Measurements from ENCODE around the gene CNDP2.

DNA sequence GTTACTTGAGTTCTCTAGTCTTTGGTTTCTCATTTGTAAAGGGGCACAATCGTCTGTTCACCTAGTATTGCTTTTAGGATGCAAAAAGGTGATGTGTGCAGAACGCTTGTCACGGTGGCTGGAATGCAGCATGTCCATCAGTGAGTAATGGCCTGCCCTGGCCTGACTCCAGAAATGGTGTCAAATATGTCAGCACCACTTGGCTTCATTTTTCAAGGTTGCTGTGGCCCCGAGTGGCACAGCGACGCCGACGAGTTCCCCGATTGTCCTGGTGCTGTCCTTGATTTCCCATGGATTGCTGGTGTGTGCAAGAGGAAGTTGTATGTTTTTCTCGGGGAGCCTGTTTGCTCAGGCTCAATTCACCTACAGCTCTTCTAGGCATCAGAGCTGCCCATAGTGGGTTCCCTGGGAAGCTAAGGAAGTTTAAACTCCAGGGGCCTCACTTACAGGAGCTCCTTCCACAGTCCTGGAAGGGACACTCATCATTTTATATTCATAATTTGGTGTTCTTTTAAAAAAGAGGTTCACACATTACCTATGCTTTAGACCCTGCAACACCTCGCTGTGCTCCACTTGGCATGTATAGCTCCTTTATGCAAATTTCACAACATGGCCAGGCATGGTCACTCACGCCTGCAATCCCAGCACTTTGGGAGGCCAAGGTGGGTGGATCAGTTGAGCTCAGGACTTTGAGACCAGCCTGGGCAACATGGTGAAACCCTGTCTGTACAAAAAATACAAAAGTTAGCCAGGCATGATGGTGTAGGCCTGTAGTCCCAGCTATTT lies 75.9 kb downstream of the CNDP2 start:
- TF ChIP-seq, protein P1, sequence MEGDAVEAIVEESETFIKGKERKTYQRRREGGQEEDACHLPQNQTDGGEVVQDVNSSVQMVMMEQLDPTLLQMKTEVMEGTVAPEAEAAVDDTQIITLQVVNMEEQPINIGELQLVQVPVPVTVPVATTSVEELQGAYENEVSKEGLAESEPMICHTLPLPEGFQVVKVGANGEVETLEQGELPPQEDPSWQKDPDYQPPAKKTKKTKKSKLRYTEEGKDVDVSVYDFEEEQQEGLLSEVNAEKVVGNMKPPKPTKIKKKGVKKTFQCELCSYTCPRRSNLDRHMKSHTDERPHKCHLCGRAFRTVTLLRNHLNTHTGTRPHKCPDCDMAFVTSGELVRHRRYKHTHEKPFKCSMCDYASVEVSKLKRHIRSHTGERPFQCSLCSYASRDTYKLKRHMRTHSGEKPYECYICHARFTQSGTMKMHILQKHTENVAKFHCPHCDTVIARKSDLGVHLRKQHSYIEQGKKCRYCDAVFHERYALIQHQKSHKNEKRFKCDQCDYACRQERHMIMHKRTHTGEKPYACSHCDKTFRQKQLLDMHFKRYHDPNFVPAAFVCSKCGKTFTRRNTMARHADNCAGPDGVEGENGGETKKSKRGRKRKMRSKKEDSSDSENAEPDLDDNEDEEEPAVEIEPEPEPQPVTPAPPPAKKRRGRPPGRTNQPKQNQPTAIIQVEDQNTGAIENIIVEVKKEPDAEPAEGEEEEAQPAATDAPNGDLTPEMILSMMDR (IDR thresholded peaks at IDR 0.05; ENCODE audit: poor library complexity), result no peak
- TF ChIP-seq EZH2 (IDR thresholded peaks at IDR 0.05; ENCODE audit: borderline replicate concordance) (no peak), EZH2phosphoT487 (IDR thresholded peaks at IDR 0.05; ENCODE audit: low read depth, severe bottlenecking, unreplicated experiment) (no peak)

All from hepatocyte (in vitro differentiated cells).